Retina (tissue), 1 donor: ENCODE measurements around the gene ZNF219.

Experiments
- DNase-seq: peaks from one replicate; pipeline ENCODE4 v3.0.0-alpha.2; 2016

Gene ZNF219

DNA sequence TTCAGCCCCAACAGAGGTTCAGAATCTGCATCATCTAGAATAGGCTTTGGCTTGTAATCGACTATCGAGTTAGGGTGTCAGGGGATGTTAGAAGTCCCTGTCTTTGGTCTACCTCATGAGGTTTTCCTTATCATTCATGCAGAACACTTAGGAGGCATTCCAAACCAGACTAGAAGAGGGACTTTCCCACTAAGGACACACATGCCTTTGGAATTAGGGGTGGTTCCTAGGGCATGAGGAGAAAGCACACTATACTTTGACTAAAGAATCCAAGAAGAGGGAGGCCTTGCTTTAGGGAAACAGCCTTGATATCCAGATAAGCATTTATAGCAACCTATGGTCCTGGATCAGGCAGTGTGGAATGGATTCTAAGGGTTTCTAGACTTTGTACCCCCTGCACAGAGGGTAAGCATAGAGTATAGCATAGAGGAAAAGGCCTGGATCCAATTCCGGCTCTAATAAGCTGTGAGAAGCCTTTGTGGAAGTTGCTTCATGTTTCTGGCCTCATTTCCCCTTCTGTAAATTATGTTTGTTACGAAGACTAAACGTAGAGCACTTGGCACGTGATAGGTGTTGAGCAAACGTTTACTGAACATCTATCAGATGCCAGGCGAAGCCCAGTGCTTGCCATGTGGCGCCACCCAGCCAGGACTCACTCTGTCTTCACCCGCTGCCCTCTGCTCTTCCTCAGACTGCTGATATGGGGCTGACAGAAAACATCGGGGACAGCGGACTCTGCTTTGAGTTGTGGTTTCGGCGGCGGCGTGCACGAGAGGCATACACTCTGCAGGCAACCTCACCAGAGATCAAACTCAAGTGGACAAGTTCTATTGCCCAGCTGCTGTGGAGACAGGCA lies 13.2 kb downstream of the ZNF219 start:
- no peak for DNase-seq

DNA sequence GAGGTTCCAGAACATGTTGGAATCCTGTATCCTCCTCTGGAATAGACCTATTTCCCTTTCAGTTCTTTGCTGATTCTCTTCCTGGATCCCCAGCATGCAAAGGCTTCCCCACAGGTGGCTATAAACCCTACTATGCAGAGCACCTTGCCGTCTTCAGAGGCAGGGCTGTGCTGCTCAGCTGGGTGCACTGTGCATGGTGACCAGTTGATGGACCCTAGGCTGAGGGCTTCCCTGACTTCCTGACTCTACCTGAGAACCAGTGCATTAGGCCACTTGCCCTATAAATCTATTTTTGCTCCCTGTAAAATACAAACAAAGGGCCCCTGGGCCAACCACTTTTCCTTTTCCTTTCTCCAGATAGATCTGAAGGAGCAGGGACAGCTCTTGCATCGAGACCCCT lies 14.1 kb downstream of the ZNF219 start:
- DNase-seq: no peak

DNA sequence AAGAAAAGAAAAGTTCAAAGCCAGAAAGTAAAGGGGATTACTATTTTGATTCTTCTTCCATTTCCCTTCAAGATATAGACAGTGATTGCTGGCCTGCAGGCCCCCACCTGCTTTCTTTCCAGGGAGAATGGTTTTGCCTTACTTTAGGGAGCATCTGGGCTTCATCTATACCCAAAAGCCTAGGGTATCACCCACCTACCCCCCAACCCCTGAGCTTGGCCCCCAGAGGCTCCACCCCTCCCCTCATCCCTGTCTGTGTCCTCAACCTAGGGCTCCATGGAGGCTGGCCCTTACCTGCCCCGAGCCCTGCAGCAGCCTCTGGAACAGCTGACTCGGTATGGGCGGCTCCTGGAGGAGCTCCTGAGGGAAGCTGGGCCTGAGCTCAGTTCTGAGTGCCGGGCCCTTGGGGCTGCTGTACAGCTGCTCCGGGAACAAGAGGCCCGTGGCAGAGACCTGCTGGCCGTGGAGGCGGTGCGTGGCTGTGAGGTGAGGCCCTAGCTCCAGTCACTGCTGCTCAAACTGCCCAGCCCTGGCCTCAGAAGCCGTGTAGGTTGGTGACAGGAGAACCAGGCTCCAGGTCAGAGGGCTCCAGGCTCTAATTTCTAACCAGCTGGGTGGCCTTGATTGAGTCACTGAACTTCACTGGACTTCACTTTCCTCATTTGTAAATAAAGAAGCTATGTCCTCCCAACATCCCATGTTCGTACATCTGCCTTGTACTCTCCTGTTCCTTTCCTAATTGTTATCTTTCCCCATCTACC lies 14.7 kb downstream of the ZNF219 start:
- DNase-seq: no peak

DNA sequence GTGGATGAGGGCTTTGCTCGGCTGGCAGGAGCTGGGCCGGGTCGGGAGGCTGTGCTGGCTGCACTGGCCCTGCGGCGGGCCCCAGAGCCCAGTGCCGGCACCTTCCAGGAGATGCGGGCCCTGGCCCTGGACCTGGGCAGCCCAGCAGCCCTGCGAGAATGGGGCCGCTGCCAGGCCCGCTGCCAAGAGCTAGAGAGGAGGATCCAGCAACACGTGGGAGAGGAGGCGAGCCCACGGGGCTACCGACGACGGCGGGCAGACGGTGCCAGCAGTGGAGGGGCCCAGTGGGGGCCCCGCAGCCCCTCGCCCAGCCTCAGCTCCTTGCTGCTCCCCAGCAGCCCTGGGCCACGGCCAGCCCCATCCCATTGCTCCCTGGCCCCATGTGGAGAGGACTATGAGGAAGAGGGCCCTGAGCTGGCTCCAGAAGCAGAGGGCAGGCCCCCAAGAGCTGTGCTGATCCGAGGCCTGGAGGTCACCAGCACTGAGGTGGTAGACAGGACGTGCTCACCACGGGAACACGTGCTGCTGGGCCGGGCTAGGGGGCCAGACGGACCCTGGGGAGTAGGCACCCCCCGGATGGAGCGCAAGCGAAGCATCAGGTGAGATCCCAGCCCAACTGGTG lies 16.8 kb downstream of the ZNF219 start:
- DNase-seq: no peak

DNA sequence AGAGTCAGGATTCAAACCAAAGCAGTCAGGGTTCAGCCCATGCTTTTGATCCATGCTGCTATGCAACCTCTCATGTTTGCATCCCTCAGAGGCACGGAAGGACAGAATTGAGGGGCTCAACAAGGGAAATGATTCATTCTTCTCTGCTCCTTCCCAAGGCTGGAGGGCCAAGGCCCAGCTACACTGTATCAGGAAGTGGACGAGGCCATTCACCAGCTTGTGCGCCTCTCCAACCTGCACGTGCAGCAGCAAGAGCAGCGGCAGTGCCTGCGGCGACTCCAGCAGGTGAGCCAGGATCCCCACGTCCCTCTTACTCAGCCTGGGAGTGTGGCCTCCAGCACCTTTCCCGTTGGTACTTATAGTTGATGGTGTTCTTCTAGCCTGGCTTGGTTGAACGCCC lies 19.7 kb downstream of the ZNF219 start:
- DNase-seq: no peak

DNA sequence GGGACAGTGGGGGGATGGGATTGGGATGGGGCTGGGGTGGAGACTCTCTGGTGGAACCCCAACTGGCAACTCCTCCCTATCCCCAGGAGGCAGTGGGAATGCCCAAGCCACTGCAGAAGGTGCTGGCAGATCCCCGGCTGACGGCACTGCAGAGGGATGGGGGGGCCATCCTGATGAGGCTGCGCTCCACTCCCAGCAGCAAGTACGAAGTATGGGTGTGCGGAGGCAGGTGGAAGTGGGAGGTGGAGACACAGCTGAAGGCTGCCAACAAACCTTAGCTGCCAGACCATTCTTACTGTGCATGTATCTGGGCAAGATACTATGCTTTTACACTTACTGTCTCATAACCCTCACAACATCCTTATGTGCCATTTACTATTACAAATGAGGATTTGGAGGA lies 20.2 kb downstream of the ZNF219 start:
- no peak for DNase-seq

DNA sequence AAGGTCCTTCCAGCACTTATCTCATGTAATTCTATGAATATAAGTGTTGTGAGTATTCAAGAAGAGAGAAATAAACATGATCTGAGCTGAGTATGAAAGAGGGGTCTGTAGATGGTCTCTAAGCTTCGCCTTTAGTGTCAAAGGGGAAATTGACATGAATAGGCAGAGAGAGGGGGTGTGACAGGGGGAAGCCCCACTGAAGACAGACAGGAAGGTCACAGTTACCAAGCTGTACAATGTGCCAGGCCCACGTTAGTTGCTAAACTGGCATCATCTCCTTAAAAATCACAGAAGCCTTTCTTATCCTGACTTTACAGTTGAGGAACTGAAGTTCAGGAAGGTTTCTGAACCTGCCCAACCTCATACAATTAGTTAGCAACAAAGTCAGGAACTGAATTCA lies 20.8 kb downstream of the ZNF219 start:
- DNase-seq: no peak

DNA sequence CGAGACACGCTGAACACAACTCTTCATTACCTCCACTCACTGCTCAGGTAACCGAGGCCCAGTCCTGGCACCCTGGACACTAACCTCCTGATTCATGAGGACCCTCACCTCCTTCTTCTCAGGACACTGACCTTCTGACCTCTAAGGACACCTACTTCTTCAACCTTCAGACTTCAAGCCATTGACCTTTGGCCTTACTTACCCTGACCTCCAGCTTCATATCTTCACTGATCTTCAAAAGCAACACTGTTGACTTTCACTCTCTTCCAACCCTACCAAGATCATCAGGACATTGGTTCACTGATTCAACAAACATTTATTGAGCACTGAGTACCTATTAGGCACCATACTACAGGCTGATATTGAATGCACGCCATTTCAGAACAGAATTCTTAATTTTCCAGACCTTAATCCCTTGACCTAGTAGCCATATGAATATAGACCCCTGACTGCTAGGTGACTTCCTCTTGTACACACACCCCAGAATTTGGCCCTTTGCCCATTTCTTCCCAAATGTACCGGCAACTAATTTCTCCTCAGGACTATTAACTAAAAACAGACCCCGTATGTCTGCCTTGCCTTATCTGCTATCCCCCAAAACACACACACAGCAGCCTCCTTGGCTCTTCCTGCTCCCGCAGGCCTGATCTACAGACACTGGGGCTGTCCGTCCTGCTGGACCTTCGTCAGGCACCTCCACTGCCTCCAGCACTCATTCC lies 22.6 kb downstream of the ZNF219 start:
- DNase-seq: no peak

DNA sequence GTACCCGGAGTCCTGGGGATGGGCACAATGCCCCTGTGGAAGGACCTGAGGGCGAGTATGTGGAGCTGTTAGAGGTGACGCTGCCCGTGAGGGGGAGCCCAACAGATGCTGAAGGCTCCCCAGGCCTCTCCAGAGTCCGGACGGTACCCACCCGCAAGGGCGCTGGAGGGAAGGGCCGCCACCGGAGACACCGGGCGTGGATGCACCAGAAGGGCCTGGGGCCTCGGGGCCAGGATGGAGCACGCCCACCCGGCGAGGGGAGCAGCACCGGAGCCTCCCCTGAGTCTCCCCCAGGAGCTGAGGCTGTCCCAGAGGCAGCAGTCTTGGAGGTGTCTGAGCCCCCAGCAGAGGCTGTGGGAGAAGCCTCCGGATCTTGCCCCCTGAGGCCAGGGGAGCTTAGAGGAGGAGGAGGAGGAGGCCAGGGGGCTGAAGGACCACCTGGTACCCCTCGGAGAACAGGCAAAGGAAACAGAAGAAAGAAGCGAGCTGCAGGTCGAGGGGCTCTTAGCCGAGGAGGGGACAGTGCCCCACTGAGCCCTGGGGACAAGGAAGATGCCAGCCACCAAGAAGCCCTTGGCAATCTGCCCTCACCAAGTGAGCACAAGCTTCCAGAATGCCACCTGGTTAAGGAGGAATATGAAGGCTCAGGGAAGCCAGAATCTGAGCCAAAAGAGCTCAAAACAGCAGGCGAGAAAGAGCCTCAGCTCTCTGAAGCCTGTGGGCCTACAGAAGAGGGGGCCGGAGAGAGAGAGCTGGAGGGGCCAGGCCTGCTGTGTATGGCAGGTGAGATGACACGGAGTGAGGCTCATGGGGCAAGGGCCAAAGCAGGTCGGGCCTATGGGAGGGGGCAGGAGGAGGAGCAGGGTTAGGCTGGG lies 23.8 kb downstream of the ZNF219 start:
- DNase-seq: no peak

DNA sequence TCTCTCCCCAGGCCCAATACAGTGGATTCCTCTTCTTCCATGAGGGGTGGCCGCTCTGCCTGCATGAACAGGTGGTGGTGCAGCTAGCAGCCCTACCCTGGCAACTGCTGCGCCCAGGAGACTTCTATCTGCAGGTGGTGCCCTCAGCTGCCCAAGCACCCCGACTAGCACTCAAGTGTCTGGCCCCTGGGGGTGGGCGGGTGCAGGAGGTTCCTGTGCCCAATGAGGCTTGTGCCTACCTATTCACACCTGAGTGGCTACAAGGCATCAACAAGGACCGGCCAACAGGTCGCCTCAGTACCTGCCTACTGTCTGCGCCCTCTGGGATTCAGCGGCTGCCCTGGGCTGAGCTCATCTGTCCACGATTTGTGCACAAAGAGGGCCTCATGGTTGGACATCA lies 24.5 kb downstream of the ZNF219 start:
- no peak for DNase-seq

DNA sequence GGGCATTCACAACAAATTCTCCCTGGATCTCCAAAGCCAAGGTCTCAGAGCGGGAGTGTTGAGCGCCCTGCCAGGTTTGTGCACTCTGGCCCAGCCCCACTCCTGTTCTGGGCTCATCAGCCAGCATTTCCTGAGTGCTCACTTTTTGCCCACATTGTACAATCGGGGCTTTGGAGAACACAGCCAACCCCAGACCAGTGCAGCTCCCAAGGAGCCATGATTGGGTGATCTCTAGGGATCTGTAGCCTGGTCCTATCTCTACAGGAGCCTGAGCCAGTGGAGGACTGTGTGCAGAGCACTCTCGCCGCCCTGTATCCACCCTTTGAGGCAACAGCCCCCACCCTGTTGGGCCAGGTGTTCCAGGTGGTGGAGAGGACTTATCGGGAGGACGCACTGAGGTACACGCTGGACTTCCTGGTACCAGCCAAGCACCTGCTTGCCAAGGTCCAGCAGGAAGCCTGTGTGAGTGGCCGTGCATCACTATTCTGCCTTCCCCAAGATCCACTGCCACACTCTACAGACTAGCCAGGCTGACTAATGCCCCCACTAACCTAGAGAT lies 25.6 kb downstream of the ZNF219 start:
- DNase-seq: no peak

DNA sequence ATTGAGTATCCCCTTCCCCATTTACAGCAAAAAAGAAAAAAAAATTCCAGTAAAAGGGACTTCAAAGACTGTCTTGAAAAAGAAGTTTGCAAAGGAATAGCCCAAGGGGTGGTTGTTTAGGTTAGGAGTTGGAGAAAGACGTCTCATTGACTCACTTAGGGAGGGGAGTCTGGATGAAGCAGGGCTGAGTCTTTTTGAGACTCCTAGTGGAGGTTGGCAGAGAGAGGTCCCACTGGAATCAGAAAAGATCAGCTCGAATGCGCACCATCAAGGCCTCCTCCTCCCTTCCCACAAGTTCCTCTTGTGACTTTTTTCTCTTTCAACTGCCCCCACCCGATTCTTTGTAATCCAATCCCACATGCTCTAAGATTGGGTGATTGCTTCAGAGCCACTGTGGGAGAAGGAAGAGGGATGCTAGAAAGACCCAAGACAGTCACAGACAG lies 26.4 kb downstream of the ZNF219 start:
- DNase-seq: no peak

DNA sequence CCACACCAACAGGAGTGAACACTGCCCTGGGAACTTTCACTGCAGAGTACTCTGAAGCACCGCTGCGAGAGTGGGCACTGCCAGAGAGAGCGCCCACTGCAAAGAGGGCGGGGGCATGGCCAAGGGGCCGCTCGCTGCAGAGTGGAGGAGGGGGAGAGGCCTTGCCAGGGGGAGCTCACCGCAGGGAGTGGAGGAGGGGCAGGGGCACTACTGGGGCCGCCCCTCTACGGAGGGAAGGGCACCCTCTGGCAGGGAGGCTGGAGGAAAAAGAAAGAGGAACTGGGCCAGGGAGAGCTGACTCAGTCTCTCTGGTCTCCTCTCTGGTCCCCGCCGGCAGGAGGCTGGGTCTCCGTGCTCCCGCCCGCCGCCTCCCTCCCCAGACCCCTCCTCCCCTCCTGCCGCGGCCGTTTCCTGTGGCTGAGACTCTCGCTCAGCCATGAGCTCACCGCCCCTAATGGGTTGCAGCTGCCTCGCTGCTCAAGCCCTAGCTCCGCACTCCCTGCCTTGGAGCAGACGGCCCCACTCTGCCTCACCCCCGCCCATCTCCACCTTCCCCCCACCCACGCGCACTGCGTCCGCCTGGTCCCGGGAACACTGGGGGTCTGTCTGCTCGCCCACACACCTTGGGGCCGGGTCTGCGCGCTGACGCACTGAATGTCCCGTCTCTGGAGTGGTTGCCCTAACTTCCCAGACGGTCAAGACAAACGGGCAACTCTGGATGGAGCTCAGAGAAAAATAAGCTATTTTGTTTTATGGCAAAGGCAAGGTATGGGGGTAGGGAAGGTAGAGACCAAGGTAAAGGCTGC lies 27.0 kb downstream of the ZNF219 start:
- peak; percentile 89 for DNase-seq

DNA sequence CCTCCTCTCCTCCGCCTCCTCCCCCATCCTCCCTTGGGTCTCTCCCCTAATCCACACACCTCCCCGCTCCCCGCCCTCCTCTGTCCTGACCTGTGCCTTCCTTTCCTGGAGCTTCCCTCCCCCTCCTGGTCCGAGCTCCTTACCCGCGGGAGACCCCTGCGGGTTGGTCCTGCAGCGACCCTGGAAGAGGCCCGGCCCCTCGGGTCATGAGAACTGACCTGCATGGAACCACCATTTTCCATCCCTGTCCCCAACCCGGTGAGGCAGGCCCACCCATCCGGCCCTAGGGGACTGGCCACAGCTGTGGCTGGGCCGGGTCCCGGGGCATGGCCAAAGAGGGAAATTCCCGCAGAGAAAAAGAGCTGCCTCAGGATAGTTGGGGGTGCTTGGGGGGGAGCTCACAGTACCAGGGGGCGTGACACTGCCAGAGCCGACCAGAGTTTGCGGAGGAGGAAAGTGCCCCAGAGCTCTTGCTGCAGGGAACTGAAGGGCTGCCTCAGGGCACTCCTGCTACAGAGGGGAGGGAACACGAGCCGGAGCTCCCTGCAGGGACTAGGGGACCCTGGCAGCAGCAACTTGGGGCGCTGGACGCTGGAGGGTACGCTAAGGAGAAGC lies 27.7 kb downstream of the ZNF219 start:
- peak; percentile 86 for DNase-seq

DNA sequence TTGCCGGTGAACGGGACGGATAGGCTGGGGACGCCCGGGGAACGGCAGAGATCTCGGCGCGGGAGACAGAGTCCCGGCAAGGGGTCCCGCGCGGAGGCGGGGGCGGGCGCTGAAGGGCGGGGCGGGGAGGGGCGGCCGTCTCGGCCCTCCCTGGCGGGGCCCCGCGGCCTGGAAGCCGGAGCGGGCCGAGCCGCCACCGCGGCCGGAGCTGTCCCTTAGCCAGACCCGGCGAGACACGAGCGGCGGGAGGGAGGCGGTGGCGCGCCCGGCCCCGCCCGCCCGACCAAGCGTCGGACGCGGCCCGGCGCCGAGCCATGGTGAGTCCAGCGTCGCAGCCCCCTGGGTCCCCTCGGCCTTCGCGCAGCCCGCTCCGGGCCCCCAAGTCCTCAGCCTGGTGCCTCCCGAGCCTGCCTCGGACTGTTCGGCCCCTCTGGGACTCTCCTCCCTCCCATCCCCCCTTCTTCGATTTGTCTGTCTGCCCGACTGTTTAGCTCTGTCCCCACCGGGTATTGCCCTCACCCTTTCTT lies 28.3 kb downstream of the ZNF219 start, which contains the start of gene ARHGEF40:
ARHGEF40 (plus strand) TSS at position 222 of the 527 bp plus-strand sequence; CDS start at position 315, 93 bp downstream.
- no peak for DNase-seq

DNA sequence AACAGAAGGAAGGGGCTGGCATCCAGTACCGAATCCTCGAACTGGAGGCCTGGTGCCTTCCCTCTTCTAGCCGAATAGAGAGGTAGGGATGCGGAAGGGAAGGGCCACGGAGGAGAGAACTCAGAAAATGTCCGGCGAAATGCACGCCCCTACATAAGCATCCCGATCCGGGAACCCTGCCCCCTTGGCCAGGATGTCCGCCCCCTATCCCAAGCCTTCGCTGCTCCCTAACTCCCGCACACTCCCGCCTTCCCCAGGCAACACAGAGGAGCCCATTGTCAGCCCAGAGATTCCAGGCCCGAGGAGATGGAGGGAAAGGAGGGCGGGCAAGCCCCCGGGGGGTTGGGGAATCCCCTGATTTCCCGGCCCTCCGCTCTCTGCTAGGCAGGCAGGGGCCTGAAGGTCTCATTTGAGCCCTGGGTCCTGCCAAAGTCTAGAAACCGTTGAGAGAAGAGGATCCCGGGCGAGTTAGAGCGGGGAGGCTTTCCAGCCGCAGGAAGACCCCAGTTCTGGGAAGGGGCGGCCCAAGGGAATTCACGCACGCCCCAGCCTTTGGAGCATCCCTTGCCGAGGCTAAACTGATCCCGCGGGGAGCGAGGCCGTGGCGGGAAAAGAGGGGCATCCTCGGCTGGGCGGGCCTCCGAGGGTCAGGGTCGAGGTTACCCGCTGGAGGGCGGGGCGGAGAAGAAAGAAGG lies 28.9 kb downstream of the ZNF219 start:
- DNase-seq: peak; percentile 93

DNA sequence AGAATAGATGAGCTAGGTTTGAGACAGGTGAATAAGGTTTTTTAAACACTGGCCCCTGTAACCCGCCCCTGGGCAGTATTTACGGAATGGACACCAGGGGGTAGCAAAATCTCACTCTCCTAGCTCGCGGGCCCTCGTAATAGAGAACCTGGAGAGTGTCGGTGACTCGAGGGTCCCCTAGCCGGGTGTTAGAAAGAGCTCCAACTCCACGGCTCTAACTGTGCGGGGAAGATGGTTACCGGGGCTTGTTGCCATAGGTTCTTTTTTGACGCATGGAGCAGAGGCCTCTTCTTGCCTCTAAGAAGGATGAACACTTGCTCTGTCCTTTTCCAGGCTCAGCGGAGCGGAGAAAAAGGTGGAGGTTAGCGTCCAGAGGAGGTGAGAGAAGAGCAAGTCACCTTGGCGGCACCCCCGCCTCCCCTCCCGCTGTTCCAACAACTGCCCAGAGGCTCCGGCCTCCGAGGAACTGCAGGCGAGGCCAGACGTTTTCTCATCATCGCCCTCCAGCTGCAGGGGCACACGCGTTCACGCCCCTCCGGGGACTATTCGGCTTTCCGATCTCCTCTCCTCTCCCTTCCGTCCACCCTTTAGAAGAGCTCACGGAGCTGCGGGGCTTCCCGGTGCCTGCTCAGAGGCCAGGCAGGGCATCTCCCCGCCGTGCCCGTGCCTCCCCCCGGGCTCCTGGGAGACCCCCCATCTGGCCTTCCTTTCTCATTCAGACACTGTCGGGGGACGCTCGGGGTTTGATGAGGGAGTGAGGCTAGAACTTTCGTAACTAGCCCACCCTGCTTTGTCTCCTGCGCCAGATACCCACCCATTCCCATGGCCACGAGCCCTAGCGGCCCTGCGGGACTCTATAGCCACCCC lies 29.7 kb downstream of the ZNF219 start:
- DNase-seq: peak; percentile 78

DNA sequence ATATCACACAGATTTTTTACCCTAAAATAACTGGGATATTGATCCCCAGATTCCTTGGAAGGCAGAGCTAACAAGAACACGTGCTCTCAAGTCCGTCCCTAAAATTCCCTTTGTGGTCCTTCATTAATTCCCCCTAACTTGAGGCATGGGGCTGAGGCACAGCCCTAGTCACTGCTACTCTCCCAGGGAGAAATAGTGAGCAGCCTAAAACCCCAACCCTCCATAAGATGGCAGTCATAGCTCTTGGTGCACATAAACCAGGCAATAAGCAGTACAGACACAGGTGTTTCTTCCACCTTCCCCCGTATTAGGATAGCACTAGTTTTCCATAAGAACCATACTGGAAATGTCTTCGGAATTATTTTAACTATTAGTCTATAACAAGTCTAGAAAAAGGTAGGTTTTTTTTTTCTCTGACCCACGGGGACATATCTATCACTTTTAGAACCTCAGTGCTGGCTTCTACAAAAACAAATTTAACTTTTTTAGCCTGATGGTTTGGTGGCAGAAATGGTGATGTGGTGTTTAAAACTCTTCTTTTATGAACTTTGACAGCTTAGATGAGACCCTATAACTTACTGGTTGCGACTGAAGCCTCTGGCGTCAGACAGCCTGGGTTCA lies 31.5 kb downstream of the ZNF219 start:
- no peak for DNase-seq
